GM12874 (cell line): Measurements from ENCODE around the gene ANO8.

Experiments
- TF ChIP-seq, protein P1 (sequence below): IDR thresholded peaks from 2 replicates; pipeline ENCODE4 v1.5.1; 2011; ENCODE audit warnings: low read depth, mild to moderate bottlenecking, control low read depth, low read length, moderate library complexity; ENCODE audit not compliant: insufficient read depth

The ANO8 gene

GRCh38 chr19:17305216-17305516, 29.5 kb downstream of the ANO8 start:
- TF ChIP-seq, protein P1, sequence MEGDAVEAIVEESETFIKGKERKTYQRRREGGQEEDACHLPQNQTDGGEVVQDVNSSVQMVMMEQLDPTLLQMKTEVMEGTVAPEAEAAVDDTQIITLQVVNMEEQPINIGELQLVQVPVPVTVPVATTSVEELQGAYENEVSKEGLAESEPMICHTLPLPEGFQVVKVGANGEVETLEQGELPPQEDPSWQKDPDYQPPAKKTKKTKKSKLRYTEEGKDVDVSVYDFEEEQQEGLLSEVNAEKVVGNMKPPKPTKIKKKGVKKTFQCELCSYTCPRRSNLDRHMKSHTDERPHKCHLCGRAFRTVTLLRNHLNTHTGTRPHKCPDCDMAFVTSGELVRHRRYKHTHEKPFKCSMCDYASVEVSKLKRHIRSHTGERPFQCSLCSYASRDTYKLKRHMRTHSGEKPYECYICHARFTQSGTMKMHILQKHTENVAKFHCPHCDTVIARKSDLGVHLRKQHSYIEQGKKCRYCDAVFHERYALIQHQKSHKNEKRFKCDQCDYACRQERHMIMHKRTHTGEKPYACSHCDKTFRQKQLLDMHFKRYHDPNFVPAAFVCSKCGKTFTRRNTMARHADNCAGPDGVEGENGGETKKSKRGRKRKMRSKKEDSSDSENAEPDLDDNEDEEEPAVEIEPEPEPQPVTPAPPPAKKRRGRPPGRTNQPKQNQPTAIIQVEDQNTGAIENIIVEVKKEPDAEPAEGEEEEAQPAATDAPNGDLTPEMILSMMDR: no peak

- TF ChIP-seq, protein P1: no peak
These were observed 30.1 kb downstream of the ANO8 start for GRCh38 chr19:17304386-17305215.

- TF ChIP-seq, protein P1: no peak
These were observed 30.8 kb downstream of the ANO8 start for GRCh38 chr19:17303940-17304267.

GRCh38 chr19:17303167-17303939, 31.3 kb downstream of the ANO8 start, which contains the start of gene ABHD8:
Gene ABHD8 (minus strand): TSS chr19:17303425. CDS start chr19:17301616, 1,809 bp downstream.
- TF ChIP-seq, protein P1: peak; percentile 57

DNA sequence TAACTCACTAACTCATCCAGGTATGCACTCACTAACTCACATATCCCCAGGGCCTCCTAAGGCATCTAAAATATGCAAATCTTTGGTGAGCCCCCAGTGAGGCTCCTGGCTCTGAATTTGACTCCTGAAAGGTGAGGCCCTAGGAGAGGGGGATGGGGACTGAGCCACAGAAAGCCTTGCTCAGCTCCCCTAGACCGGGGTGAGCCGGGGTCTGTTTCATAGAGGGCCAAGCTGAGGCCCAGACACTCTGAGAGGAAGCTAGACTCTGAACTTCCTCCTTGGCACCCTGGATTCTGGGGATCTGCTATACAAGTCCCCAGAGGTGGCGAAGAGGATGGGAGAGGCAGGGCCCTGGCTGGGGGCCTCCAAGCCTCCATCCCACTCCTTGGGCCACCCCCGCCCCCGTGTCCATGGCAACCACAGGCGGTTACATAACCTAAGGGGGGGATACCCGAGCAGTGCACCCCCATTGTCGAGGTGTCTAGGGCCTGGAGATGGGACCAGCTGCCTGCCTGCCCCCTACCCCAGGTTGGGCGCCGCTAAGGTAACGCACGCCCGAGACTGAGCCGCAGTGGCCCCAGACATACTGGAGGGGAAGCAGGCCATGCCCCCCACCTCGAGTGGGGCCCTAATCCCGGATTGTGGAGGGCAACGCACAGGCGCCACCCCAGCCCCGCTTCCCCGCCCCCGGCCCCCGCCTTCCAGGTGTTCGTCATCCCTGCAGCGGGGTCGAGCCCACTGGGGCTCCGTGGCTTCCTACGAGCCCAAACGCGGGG, 32.1 kb downstream of the ANO8 start:
- TF ChIP-seq, protein P1: no peak

DNA sequence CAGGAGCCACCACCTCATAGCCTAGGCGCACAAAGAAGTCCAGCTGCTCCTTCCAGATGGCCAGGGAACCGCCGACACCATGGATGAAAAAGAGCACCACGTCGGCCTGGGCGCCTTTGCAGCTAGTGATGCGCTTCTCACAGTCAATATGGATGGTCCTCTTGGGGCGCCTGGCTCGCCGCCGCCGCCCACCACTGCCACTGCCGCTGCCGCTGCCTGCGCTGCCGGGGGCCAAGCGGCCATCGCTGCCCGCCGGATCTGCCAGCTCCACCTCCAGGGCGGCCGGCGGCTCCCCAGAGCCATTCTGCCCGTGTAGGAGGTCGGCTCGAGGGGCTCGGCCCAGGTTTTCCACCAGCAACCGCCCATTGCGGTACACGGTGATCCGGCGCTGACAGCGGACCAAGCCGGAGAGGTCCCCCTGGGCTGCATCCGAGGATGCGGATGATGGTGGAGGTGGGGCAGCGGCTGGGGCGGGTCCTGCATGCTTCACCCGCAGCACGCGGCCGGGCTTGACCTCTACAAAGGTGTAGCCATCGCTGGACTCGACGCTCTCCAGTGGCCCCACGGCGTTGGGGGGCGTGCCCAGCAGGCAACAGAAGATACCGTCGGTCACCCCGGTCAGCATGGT, 33.5 kb downstream of the ANO8 start:
- TF ChIP-seq, protein P1: no peak
